SU-DHL-6 (cell line): ENCODE data around the gene MX2.

Source experiments
- H2AFZ ChIP-seq: fragments of 200-600 bp; sonication (generic); 2 replicates; pipeline ENCODE4 v1.6.1; 2014; ENCODE audit warnings: low read depth, mild to moderate bottlenecking, moderate library complexity, mixed read lengths, antibody characterized with exemption, low read length; ENCODE audit not compliant: severe bottlenecking
- H3F3A ChIP-seq: fragments of 200-600 bp; shearing (Covaris generic); 2 replicates; pipeline ENCODE4 v1.6.0; 2016; ENCODE audit warnings: antibody characterized with exemption, mild to moderate bottlenecking; ENCODE audit not compliant: insufficient read depth
- H3K27ac ChIP-seq: fragments of 200-600 bp; sonication (generic); 2 replicates; pipeline ENCODE4 v1.5.1; 2016; ENCODE audit warnings: low read depth, mild to moderate bottlenecking, low read length, moderate library complexity, mixed read lengths
- H3K27me3 ChIP-seq: fragments of 200-600 bp; sonication (generic), shearing (Covaris generic); 2 replicates; pipeline ENCODE4 v1.6.0; 2014; ENCODE audit warnings: mild to moderate bottlenecking, low read length
- H3K36me3 ChIP-seq: fragments of 200-600 bp; sonication (generic); 2 replicates; pipeline ENCODE4 v1.6.1; 2014; ENCODE audit warnings: mild to moderate bottlenecking, low read length, mixed read lengths
- H3K4me2 ChIP-seq: fragments of 300-600, 200-600 bp; shearing (Covaris generic), sonication (generic); 2 replicates; pipeline ENCODE4 v1.6.0; 2014; ENCODE audit warnings: low read length, low read depth, mild to moderate bottlenecking; ENCODE audit not compliant: poor library complexity, severe bottlenecking
- H3K4me3 ChIP-seq: fragments of 200-600 bp; sonication (generic); 2 replicates; pipeline ENCODE4 v1.5.1; 2014; ENCODE audit warnings: antibody characterized with exemption, low read length, mild to moderate bottlenecking, mixed read lengths; ENCODE audit not compliant: insufficient read depth, poor library complexity, severe bottlenecking
- H3K79me2 ChIP-seq: fragments of 200-600 bp; sonication (generic); 2 replicates; pipeline ENCODE4 v1.6.1; 2014; ENCODE audit warnings: mild to moderate bottlenecking, low read length, moderate library complexity; ENCODE audit not compliant: insufficient read depth
- H3K9ac ChIP-seq: fragments of 200-600 bp; sonication (generic); 2 replicates; pipeline ENCODE4 v1.7.0; 2014; ENCODE audit warnings: mild to moderate bottlenecking, low read length
- H3K9me2 ChIP-seq: fragments of 200-600 bp; sonication (generic); replicated peaks from 2 replicates; pipeline ENCODE4 v1.6.1; 2014; ENCODE audit warnings: low read length; ENCODE audit not compliant: insufficient read depth
- H3K9me3 ChIP-seq: fragments of 200-600 bp; sonication (generic); 2 replicates; pipeline ENCODE4 v1.6.1; 2014; ENCODE audit warnings: low read length, mixed read lengths; ENCODE audit not compliant: insufficient read depth
- H4K20me1 ChIP-seq: fragments of 200-600 bp; sonication (generic); 2 replicates; pipeline ENCODE4 v1.6.1; 2014; ENCODE audit warnings: low read depth, mild to moderate bottlenecking, antibody characterized with exemption, low read length, moderate library complexity, mixed read lengths
- EZH2phosphoT487 ChIP-seq: fragments of 200-600 bp; sonication (generic), shearing (Covaris generic); conservative IDR thresholded peaks from 2 replicates; pipeline ENCODE4 v1.6.1; 2018; ENCODE audit warnings: mild to moderate bottlenecking, antibody characterized with exemption, low read length, moderate library complexity, mixed read lengths
- TF ChIP-seq, protein P1 (sequence below): fragments of 200-600 bp; sonication (generic); IDR thresholded peaks from one replicate; pipeline ENCODE4 v1.5.1; 2017; ENCODE audit warnings: antibody characterized with exemption, mild to moderate bottlenecking, low read length, moderate library complexity; ENCODE audit not compliant: insufficient read depth, poor library complexity, severe bottlenecking

MX2 gene

DNA sequence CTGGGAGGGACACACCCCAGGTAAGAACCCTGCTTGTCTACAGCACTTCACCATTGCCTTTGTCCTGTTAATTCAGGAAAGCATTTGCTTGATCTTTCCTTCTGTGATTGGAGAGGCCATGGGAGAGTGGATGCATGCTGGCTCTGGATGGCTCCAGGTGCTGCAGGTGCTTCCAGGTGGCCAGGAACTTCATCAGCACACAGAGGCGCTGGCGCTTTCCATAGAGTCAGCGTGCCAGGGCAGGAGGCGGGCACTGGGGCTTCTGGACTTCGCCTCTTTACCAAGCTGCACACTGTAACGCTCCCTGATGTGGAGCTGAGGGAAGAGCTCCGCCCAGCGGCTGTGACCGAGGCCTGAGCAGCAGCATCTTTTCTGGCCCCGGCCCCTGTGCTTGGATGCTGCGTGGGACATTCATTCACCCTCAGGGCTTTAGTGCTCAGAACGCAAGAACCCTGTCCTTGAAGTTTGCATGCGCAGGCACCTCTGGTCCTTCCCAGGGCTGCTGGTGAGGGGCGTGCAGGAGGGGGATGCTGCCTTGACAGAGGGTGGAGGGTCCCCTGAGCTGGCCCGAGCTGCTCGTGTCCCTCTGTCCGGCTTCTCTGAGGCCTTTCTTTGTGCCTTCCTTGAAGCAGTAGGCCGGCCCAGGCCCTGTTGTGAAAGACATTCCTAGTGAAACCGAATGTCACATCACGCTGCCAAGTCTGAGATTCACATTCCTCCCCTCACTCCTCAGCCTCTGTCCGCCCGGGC lies 1.6 kb upstream of the MX2 start:
- no peaks in the 10 kb centered on the region for H3K9me2 ChIP-seq
- no peak overlapping the region for H3K27ac ChIP-seq
- no peak overlapping the region for H3K4me2 ChIP-seq
- no peaks in the 10 kb centered on the region for H3F3A ChIP-seq
- no peaks in the 10 kb centered on the region for H3K79me2 ChIP-seq
- H2AFZ ChIP-seq: no peak overlapping the region
- no peaks in the 10 kb centered on the region for H3K9me3 ChIP-seq
- H3K4me3 ChIP-seq: no peak overlapping the region
- no peaks in the 10 kb centered on the region for H4K20me1 ChIP-seq
- TF ChIP-seq, protein P1, sequence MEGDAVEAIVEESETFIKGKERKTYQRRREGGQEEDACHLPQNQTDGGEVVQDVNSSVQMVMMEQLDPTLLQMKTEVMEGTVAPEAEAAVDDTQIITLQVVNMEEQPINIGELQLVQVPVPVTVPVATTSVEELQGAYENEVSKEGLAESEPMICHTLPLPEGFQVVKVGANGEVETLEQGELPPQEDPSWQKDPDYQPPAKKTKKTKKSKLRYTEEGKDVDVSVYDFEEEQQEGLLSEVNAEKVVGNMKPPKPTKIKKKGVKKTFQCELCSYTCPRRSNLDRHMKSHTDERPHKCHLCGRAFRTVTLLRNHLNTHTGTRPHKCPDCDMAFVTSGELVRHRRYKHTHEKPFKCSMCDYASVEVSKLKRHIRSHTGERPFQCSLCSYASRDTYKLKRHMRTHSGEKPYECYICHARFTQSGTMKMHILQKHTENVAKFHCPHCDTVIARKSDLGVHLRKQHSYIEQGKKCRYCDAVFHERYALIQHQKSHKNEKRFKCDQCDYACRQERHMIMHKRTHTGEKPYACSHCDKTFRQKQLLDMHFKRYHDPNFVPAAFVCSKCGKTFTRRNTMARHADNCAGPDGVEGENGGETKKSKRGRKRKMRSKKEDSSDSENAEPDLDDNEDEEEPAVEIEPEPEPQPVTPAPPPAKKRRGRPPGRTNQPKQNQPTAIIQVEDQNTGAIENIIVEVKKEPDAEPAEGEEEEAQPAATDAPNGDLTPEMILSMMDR: no peak
- TF ChIP-seq EZH2phosphoT487: no peak
- H3K36me3 ChIP-seq: no peaks in the 10 kb centered on the region
- H3K9ac ChIP-seq: no peak overlapping the region
- no peaks in the 10 kb centered on the region for H3K27me3 ChIP-seq

DNA sequence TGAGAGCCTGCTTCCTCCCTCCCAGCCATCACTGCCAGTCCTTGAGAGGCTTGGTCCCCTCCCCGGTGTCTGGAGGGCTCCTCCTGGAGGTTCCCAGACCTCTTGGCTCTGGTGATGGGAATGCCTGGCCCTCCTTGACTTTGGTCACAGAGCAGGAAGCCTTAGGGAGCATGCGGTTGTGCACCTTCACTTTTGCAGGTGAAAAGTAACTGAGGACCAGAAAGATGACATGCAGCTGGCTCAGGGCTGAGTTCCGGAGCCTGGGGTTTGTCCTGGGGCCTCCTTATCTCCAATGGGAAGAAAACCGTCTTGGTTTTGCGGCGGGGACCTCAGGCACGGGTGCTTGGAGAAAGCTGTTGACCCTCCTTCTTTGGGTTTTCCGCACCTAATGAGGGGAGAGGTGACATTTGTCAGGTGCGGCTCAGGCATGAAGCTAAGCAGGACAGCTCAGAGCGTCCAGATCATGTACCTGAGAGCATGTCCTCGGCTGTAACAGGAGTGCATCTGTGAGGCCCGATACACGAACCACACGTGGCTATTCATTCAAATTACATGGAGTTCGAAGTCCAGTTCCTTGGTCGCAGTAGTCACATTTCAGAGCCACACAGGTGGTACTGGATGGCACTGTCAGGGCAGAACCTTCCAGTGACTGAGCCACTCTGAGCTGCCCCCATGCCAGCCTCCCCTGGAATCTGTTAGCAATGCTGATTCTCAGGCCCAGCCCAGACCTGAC lies 608 bp upstream of the MX2 start:
- no peaks in the 10 kb centered on the region for H3K36me3 ChIP-seq
- TF ChIP-seq EZH2phosphoT487: no peak
- TF ChIP-seq, protein P1: no peak
- no peak overlapping the region for H3K27ac ChIP-seq
- no peaks in the 10 kb centered on the region for H3F3A ChIP-seq
- H3K4me2 ChIP-seq: no peak overlapping the region
- H3K4me3 ChIP-seq: no peak overlapping the region
- no peak overlapping the region for H2AFZ ChIP-seq
- no peaks in the 10 kb centered on the region for H3K27me3 ChIP-seq
- H3K9ac ChIP-seq: no peak overlapping the region
- H4K20me1 ChIP-seq: no peaks in the 10 kb centered on the region
- no peaks in the 10 kb centered on the region for H3K9me2 ChIP-seq
- H3K9me3 ChIP-seq: no peaks in the 10 kb centered on the region
- no peaks in the 10 kb centered on the region for H3K79me2 ChIP-seq

- H3K27me3 ChIP-seq: no peaks in the 10 kb centered on the region
- H3K36me3 ChIP-seq: no peaks in the 10 kb centered on the region
- peaks cover 3% of the 10 kb centered on the region; the same call in 1 of the 2 replicates for H3F3A ChIP-seq
- no peaks in the 10 kb centered on the region for H3K9me2 ChIP-seq
- TF ChIP-seq, protein P1: no peak
- TF ChIP-seq EZH2phosphoT487: no peak
- no peak overlapping the region for H3K9ac ChIP-seq
- H3K9me3 ChIP-seq: no peaks in the 10 kb centered on the region
- H4K20me1 ChIP-seq: no peaks in the 10 kb centered on the region
- no peak overlapping the region for H3K27ac ChIP-seq
- H3K4me2 ChIP-seq: no peak overlapping the region
- H3K4me3 ChIP-seq: no peak overlapping the region
- H2AFZ ChIP-seq: no peak overlapping the region
- no peaks in the 10 kb centered on the region for H3K79me2 ChIP-seq
Measured at GRCh38 chr21:41362605-41363369, 960 bp downstream of the MX2 start.
